Neural progenitor cell (in vitro differentiated cells): ENCODE results near the gene MAPKBP1. TPM values are rescaled to one million over a fixed set of nuclear protein-coding genes. Genes with fewer than 3 reads are reported as not detected.

ENCODE experiments used
- DNase-seq: peaks from one replicate; pipeline ENCODE4 v3.0.0-alpha.2; 2016; ENCODE audit warnings: low spot score
- H2AFZ ChIP-seq: fragments of 200-600 bp; sonication (generic); replicated peaks from 2 replicates; pipeline ENCODE4 v1.6.1; 2016; ENCODE audit warnings: antibody characterized with exemption
- H3F3A ChIP-seq: fragments of 200-600 bp; sonication (generic); 2 replicates; pipeline ENCODE4 v1.6.1; 2016; ENCODE audit warnings: antibody characterized with exemption, low read depth
- H3K27ac ChIP-seq: fragments of 200-600 bp; sonication (generic); 2 replicates; pipeline ENCODE4 v1.5.1; 2016; ENCODE audit warnings: mild to moderate bottlenecking
- H3K27me3 ChIP-seq: fragments of 200-600 bp; sonication (generic); 2 replicates; pipeline ENCODE4 v1.6.1; 2016; ENCODE audit warnings: mild to moderate bottlenecking, moderate library complexity
- H3K36me3 ChIP-seq: fragments of 200-600 bp; sonication (generic); 2 replicates; pipeline ENCODE4 v1.5.1; 2016
- H3K4me1 ChIP-seq: fragments of 200-600 bp; sonication (generic); 2 replicates; pipeline ENCODE4 v1.6.1; 2016; ENCODE audit warnings: mixed run types
- H3K4me2 ChIP-seq: fragments of 200-600 bp; sonication (generic); 2 replicates; pipeline ENCODE4 v1.6.1; 2016
- H3K4me3 ChIP-seq: fragments of 200-600 bp; sonication (generic); 2 replicates; pipeline ENCODE4 v1.5.1; 2016
- H3K79me2 ChIP-seq: fragments of 200-600 bp; sonication (generic); 2 replicates; pipeline ENCODE4 v1.6.1; 2016; ENCODE audit warnings: low read depth
- H3K9ac ChIP-seq: fragments of 200-600 bp; sonication (generic); 2 replicates; pipeline ENCODE4 v1.6.1; 2016
- H3K9me3 ChIP-seq: fragments of 200-600 bp; sonication (generic); 2 replicates; pipeline ENCODE4 v1.5.1; 2016; ENCODE audit warnings: low read depth
- H4K20me1 ChIP-seq: fragments of 200-600 bp; sonication (generic); 2 replicates; pipeline ENCODE4 v1.6.1; 2016; ENCODE audit warnings: low read depth
- H3K27ac Mint-ChIP-seq: 3 replicates; pipeline ENCODE4 v1.8.0; 2021; ENCODE audit warnings: mixed read lengths
- H3K27me3 Mint-ChIP-seq: 2 replicates; pipeline ENCODE4 v1.8.0; 2022; ENCODE audit warnings: low read depth, mild to moderate bottlenecking, inconsistent platforms, moderate library complexity, mixed read lengths; ENCODE audit not compliant: insufficient read depth
- H3K36me3 Mint-ChIP-seq: 3 replicates; pipeline ENCODE4 v1.8.0; 2021; ENCODE audit warnings: mixed read lengths
- H3K4me1 Mint-ChIP-seq: 3 replicates; pipeline ENCODE4 v1.8.0; 2021; ENCODE audit warnings: mixed read lengths
- H3K4me3 Mint-ChIP-seq: 3 replicates; pipeline ENCODE4 v1.8.0; 2021; ENCODE audit warnings: mild to moderate bottlenecking, moderate library complexity, mixed read lengths
- H3K9me3 Mint-ChIP-seq: 3 replicates; pipeline ENCODE4 v1.8.0; 2020; ENCODE audit warnings: mixed read lengths
- EZH2 ChIP-seq: fragments of 200-600 bp; sonication (generic); IDR thresholded peaks from 2 replicates; pipeline ENCODE4 v1.6.1; 2017; ENCODE audit warnings: antibody characterized with exemption, mild to moderate bottlenecking, moderate library complexity
- EZH2phosphoT487 ChIP-seq: fragments of 200-600 bp; sonication (generic); IDR thresholded peaks from 2 replicates; pipeline ENCODE4 v1.6.1; 2017; ENCODE audit warnings: antibody characterized with exemption
- total RNA-seq: library from RNA; depleted of rRNA; stranded (reverse); fragments of >200 nt; gene quantifications from 2 replicates; pipeline ENCODE4 v1.2.3, GENCODE V29; 2015; ENCODE audit warnings: low replicate concordance
- TF ChIP-seq, protein P1 (sequence below): fragments of 200-600 bp; sonication (generic); IDR thresholded peaks from 2 replicates; pipeline ENCODE4 v1.5.1; 2017; ENCODE audit warnings: antibody characterized with exemption, mild to moderate bottlenecking

MAPKBP1 gene
- total RNA-seq, 1 donor from 2014 or later, result 10.1 TPM

DNA sequence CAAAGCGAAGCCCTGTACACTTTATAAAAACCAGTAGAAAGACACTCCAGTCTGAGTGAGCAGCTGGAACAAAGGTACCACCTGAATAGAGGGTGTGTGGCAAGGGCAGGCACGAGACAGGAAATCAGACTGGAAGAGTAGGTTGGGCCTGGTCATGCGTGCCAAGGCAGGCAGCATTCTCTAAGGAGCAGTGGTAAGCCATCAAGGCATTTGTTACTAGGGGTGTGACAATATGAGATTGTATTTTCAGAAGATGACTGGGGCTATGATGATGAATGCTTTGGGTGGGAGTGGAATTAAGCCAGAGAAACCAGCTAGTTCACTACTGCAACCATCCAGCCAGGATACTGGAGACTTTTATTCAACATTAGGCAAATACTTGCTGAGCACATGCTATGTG, 58.6 kb downstream of the MAPKBP1 start:
- no peaks in the 10 kb centered on the region for H3K4me1 ChIP-seq
- no peak overlapping the region for H3K4me2 ChIP-seq
- H3K4me3 Mint-ChIP-seq, result no peak overlapping the region
- no peaks in the 10 kb centered on the region for H3K27me3 ChIP-seq
- no peak for DNase-seq
- no peak for TF ChIP-seq EZH2phosphoT487
- no peak overlapping the region for H3K4me3 ChIP-seq
- peak overlapping the region; percentile 76 for H3K27ac Mint-ChIP-seq
- no peak overlapping the region for H2AFZ ChIP-seq
- peaks cover 8% of the 10 kb centered on the region for H3K79me2 ChIP-seq
- H4K20me1 ChIP-seq, result no peaks in the 10 kb centered on the region
- no peak overlapping the region for H3K27ac ChIP-seq
- H3K36me3 Mint-ChIP-seq, result peaks cover 13% of the 10 kb centered on the region
- peaks cover 11% of the 10 kb centered on the region for H3K4me1 Mint-ChIP-seq
- H3F3A ChIP-seq, result no peaks in the 10 kb centered on the region
- no peaks in the 10 kb centered on the region for H3K36me3 ChIP-seq
- no peak overlapping the region for H3K9ac ChIP-seq
- H3K27me3 Mint-ChIP-seq, result peaks cover 9% of the 10 kb centered on the region
- no peaks in the 10 kb centered on the region for H3K9me3 ChIP-seq
- no peaks in the 10 kb centered on the region for H3K9me3 Mint-ChIP-seq

DNA sequence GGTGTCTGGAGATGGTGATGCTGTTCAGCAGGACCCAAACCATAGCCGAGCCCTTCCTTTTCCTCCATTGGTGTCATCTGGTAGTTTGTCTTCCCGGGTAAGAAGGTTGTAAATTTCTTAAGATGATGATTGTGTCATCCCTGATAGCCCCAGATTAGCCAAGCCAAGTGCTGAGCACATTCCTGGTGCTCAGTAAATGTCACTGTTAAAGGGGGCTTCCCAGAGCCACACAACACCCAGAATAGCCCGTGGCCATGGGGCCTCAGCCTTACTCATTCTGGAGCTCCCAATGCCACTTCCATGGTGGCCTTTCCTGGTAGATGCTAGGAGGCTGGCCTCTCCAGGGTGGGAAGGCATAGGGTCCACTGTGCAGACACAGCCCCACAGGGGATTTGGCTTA, 59.8 kb downstream of the MAPKBP1 start:
- Histone ChIP-seq H3K9ac (no peak overlapping the region), H3K36me3 (no peaks in the 10 kb centered on the region), H4K20me1 (no peaks in the 10 kb centered on the region), H3K4me3 (no peak overlapping the region), H3K4me1 (no peaks in the 10 kb centered on the region), H3F3A (no peaks in the 10 kb centered on the region), H3K9me3 (no peaks in the 10 kb centered on the region), H3K27ac (no peak overlapping the region), H3K27me3 (no peaks in the 10 kb centered on the region), H3K79me2 (peaks cover 2% of the 10 kb centered on the region), H2AFZ (no peak overlapping the region), H3K4me2 (no peak overlapping the region)
- TF ChIP-seq EZH2phosphoT487, result no peak
- TF ChIP-seq EZH2, result no peak
- TF ChIP-seq, protein P1, sequence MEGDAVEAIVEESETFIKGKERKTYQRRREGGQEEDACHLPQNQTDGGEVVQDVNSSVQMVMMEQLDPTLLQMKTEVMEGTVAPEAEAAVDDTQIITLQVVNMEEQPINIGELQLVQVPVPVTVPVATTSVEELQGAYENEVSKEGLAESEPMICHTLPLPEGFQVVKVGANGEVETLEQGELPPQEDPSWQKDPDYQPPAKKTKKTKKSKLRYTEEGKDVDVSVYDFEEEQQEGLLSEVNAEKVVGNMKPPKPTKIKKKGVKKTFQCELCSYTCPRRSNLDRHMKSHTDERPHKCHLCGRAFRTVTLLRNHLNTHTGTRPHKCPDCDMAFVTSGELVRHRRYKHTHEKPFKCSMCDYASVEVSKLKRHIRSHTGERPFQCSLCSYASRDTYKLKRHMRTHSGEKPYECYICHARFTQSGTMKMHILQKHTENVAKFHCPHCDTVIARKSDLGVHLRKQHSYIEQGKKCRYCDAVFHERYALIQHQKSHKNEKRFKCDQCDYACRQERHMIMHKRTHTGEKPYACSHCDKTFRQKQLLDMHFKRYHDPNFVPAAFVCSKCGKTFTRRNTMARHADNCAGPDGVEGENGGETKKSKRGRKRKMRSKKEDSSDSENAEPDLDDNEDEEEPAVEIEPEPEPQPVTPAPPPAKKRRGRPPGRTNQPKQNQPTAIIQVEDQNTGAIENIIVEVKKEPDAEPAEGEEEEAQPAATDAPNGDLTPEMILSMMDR, result no peak
- Mint-ChIP-seq H3K27me3 (peaks cover 6% of the 10 kb centered on the region), H3K36me3 (peaks cover 13% of the 10 kb centered on the region), H3K9me3 (no peaks in the 10 kb centered on the region), H3K4me1 (peaks cover 4% of the 10 kb centered on the region), H3K27ac (no peak overlapping the region), H3K4me3 (no peak overlapping the region)
- DNase-seq, result no peak

DNA sequence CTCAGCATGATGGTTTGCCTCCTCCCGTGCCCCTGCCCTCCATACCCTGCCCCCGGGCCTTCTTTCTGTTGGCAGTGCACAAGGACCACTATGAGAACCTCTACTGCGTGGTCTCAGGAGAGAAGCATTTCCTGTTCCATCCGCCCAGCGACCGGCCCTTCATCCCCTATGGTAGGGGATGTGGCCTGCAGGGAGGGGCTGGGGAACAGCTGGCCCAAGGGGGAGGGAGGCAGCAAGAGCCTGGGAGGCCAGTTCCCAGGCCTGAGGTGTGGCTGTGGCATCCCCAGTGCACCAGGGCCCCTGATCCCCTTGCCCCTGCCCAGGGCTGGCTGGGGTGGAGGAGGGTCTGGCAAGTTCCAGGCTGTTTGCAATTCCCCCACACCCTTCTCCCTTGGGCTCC, 61.8 kb downstream of the MAPKBP1 start:
- H2AFZ ChIP-seq, result no peak overlapping the region

More for the DNA sequence above, 61.8 kb downstream of the MAPKBP1 start:
- TF ChIP-seq, protein P1, result no peak
- TF ChIP-seq EZH2 (no peak), EZH2phosphoT487 (no peak)
- Histone ChIP-seq H3K9ac (no peak overlapping the region), H3K36me3 (no peaks in the 10 kb centered on the region), H4K20me1 (no peaks in the 10 kb centered on the region), H3K9me3 (no peaks in the 10 kb centered on the region), H3K4me2 (no peak overlapping the region), H3K27me3 (no peaks in the 10 kb centered on the region), H3F3A (no peaks in the 10 kb centered on the region), H3K27ac (no peak overlapping the region), H3K4me1 (no peaks in the 10 kb centered on the region), H3K4me3 (no peak overlapping the region), H3K79me2 (no peaks in the 10 kb centered on the region)
- Mint-ChIP-seq H3K4me1 (no peaks in the 10 kb centered on the region), H3K4me3 (no peak overlapping the region), H3K27me3 (peaks cover 6% of the 10 kb centered on the region), H3K27ac (no peak overlapping the region), H3K9me3 (no peaks in the 10 kb centered on the region), H3K36me3 (peaks cover 11% of the 10 kb centered on the region)
- DNase-seq, result no peak
